DND-41 (cell line): ENCODE results near the gene ANKRD6.

ENCODE experiments used
- ATAC-seq: fragments of 200-7000 bp; cut with Tn5 transposase; 3 replicates; pipeline ENCODE4 v1.9.1; 2021; ENCODE audit warnings: low read depth; ENCODE audit not compliant: insufficient read depth
- DNase-seq: peaks from one replicate; pipeline ENCODE4 v3.0.0-alpha.2; 2020
- H2AFZ ChIP-seq: 2 replicates; pipeline ENCODE4 v1.6.0; 2012; ENCODE audit warnings: low read depth, low read length
- H3K27ac ChIP-seq: 2 replicates; pipeline ENCODE4 v1.5.1; 2012; ENCODE audit warnings: low read length, inconsistent platforms
- H3K27me3 ChIP-seq: fragments of 200-600 bp; sonication (generic); 2 replicates; pipeline ENCODE4 v1.6.0; 2012; ENCODE audit warnings: low read length, mild to moderate bottlenecking, inconsistent platforms; ENCODE audit not compliant: insufficient read depth, poor library complexity
- H3K36me3 ChIP-seq: 2 replicates; pipeline ENCODE4 v1.5.1; 2012; ENCODE audit warnings: low read length, inconsistent platforms; ENCODE audit not compliant: insufficient read depth
- H3K4me1 ChIP-seq: 2 replicates; pipeline ENCODE4 v1.5.1; 2012; ENCODE audit warnings: mild to moderate bottlenecking, low read length; ENCODE audit not compliant: insufficient read depth
- H3K4me2 ChIP-seq: 2 replicates; pipeline ENCODE4 v1.6.0; 2012; ENCODE audit warnings: mild to moderate bottlenecking, moderate library complexity, low read length, inconsistent platforms; ENCODE audit not compliant: insufficient read depth
- H3K4me3 ChIP-seq, 2 experiments: fragments of 200-600 bp in 1 of 2; shearing (Covaris generic) in 1 of 2; 2 replicates each; pipeline ENCODE4 v1.5.1; 2012 to 2016; ENCODE audit warnings: inconsistent platforms in 2 of 2, low read length in 2 of 2, mild to moderate bottlenecking in 2 of 2, low read depth in 1 of 2, moderate library complexity in 1 of 2
- H3K79me2 ChIP-seq: 2 replicates; pipeline ENCODE4 v1.6.0; 2012; ENCODE audit warnings: low read length, inconsistent platforms; ENCODE audit not compliant: insufficient read depth
- H3K9ac ChIP-seq: 2 replicates; pipeline ENCODE4 v1.6.0; 2012; ENCODE audit warnings: low read depth, mild to moderate bottlenecking, inconsistent platforms, low read length, moderate library complexity
- H3K9me3 ChIP-seq: 2 replicates; pipeline ENCODE4 v1.5.1; 2012; ENCODE audit warnings: low read length, moderate library complexity, mild to moderate bottlenecking, inconsistent platforms; ENCODE audit not compliant: insufficient read depth, severe bottlenecking
- H4K20me1 ChIP-seq: 2 replicates; pipeline ENCODE4 v1.6.0; 2012; ENCODE audit warnings: low read length; ENCODE audit not compliant: insufficient read depth
- CTCF ChIP-seq: IDR thresholded peaks from 2 replicates; pipeline ENCODE4 v1.5.1; 2012; ENCODE audit warnings: borderline replicate concordance, low read length, moderate library complexity, mild to moderate bottlenecking; ENCODE audit not compliant: poor library complexity, severe bottlenecking; ENCODE audit errors: extremely low read depth
- EZH2 ChIP-seq: IDR thresholded peaks from 3 replicates; pipeline ENCODE4 v1.6.1; 2012; ENCODE audit warnings: borderline replicate concordance, low read depth, mild to moderate bottlenecking, moderate library complexity, low read length, inconsistent platforms; ENCODE audit not compliant: severe bottlenecking

The ANKRD6 gene

GRCh38 chr6:89460713-89461112 lies 27.8 kb downstream of the ANKRD6 start:
- H3K4me3 ChIP-seq, result no peak overlapping the region
- no peaks in the 10 kb centered on the region for H3K27me3 ChIP-seq
- no peak overlapping the region for H3K9ac ChIP-seq
- no peak for TF ChIP-seq EZH2
- no peak for TF ChIP-seq CTCF
- H2AFZ ChIP-seq, result no peak overlapping the region
- H3K4me1 ChIP-seq, result no peaks in the 10 kb centered on the region
- no peaks in the 10 kb centered on the region for H3K9me3 ChIP-seq
- H4K20me1 ChIP-seq, result no peaks in the 10 kb centered on the region
- DNase-seq (no peak), ATAC-seq (no peak)
- H3K4me2 ChIP-seq, result no peak overlapping the region
- H3K27ac ChIP-seq, result no peak overlapping the region
- no peaks in the 10 kb centered on the region for H3K36me3 ChIP-seq
- H3K79me2 ChIP-seq, result no peaks in the 10 kb centered on the region

- no peaks in the 10 kb centered on the region for H3K4me1 ChIP-seq
- no peak overlapping the region for H3K9ac ChIP-seq
- H4K20me1 ChIP-seq, result no peaks in the 10 kb centered on the region
- ATAC-seq (no peak), DNase-seq (no peak)
- no peak overlapping the region for H2AFZ ChIP-seq
- H3K27me3 ChIP-seq, result no peaks in the 10 kb centered on the region
- H3K4me3 ChIP-seq, result no peak overlapping the region
- TF ChIP-seq EZH2 (no peak), CTCF (no peak)
- H3K36me3 ChIP-seq, result no peaks in the 10 kb centered on the region
- no peak overlapping the region for H3K4me2 ChIP-seq
- no peak overlapping the region for H3K27ac ChIP-seq
- H3K79me2 ChIP-seq, result no peaks in the 10 kb centered on the region
- no peaks in the 10 kb centered on the region for H3K9me3 ChIP-seq
Observed at GRCh38 chr6:89462503-89462902, 29.6 kb downstream of the ANKRD6 start.

- Histone ChIP-seq H3K79me2 (no peaks in the 10 kb centered on the region), H2AFZ (no peak overlapping the region), H3K4me1 (no peaks in the 10 kb centered on the region), H3K27me3 (no peaks in the 10 kb centered on the region), H3K4me2 (no peak overlapping the region), H3K4me3 (no peak overlapping the region), H3K27ac (no peak overlapping the region), H4K20me1 (no peaks in the 10 kb centered on the region), H3K36me3 (no peaks in the 10 kb centered on the region), H3K9me3 (no peaks in the 10 kb centered on the region), H3K9ac (no peak overlapping the region)
- ATAC-seq (no peak), DNase-seq (no peak)
- TF ChIP-seq EZH2 (no peak), CTCF (no peak)
Observed at GRCh38 chr6:89464295-89464694, 31.3 kb downstream of the ANKRD6 start.

GRCh38 chr6:89467437-89467836 lies 34.5 kb downstream of the ANKRD6 start:
- H3K27me3 ChIP-seq, result no peaks in the 10 kb centered on the region
- H3K9me3 ChIP-seq, result no peaks in the 10 kb centered on the region
- no peak overlapping the region for H2AFZ ChIP-seq
- no peak overlapping the region for H3K9ac ChIP-seq
- H3K79me2 ChIP-seq, result no peaks in the 10 kb centered on the region
- H3K36me3 ChIP-seq, result no peaks in the 10 kb centered on the region
- H3K27ac ChIP-seq, result no peak overlapping the region
- no peak overlapping the region for H3K4me2 ChIP-seq
- no peak for DNase-seq
- no peaks in the 10 kb centered on the region for H3K4me1 ChIP-seq
- peak; percentile 65; the same call in 2 of the 3 replicates for ATAC-seq
- TF ChIP-seq CTCF, result no peak
- TF ChIP-seq EZH2, result no peak
- no peaks in the 10 kb centered on the region for H4K20me1 ChIP-seq
- H3K4me3 ChIP-seq, result no peak overlapping the region
